H1 (cell line): ENCODE measurements around the gene HSH2D. TPM values are rescaled to one million over a fixed set of nuclear protein-coding genes. Genes with fewer than 3 reads are reported as not detected.

Experiments used
- CTCF ChIA-PET: fragments of 300-600 bp; sonication (Branson Sonifier 250); formaldehyde crosslinking; loops from one replicate; lab custom pipeline; 2021; ENCODE audit not compliant: partially characterized antibody; lab: Charles Lee
- POLR2A ChIA-PET: fragments of 300-600 bp; sonication (Branson Sonifier 250); formaldehyde crosslinking; loops from one replicate; lab custom pipeline; 2021; ENCODE audit warnings: inconsistent platforms; ENCODE audit not compliant: partially characterized antibody; lab: Charles Lee
- DNase-seq, 2 experiments: peaks; one replicate each; pipeline versions ENCODE4 v3.0.0 to v3.0.0-alpha.2; 2010 to 2022; ENCODE audit warnings: low spot score in 2 of 2, low read depth in 1 of 2, mixed read lengths in 1 of 2
- FAIRE-seq: peaks from 2 replicates; lab custom pipeline; 2011; peaks lifted over from hg19 to GRCh38; lab: Jason Lieb, UNC
- H2AFZ ChIP-seq: 2 replicates; pipeline ENCODE4 v1.8.1; 2012; ENCODE audit warnings: low read length, inconsistent platforms
- H2AK5ac ChIP-seq: 2 replicates; pipeline ENCODE4 v1.6.1; 2013; ENCODE audit warnings: low read depth, low read length
- H2BK120ac ChIP-seq: replicated peaks from 2 replicates; pipeline ENCODE3; 2013; ENCODE audit warnings: low read depth, low read length, inconsistent platforms
- H2BK12ac ChIP-seq: 2 replicates; pipeline ENCODE4 v1.6.1; 2013; ENCODE audit warnings: low read depth, low read length
- H2BK15ac ChIP-seq: 2 replicates; pipeline ENCODE4 v1.6.1; 2013; ENCODE audit warnings: low read length
- H2BK20ac ChIP-seq: 2 replicates; pipeline ENCODE4 v1.6.1; 2013; ENCODE audit warnings: low read length
- H2BK5ac ChIP-seq: 2 replicates; pipeline ENCODE4 v1.6.1; 2013; ENCODE audit warnings: low read depth, low read length
- H3K14ac ChIP-seq: 2 replicates; pipeline ENCODE4 v1.6.1; 2013; ENCODE audit warnings: inconsistent platforms; ENCODE audit not compliant: insufficient read length
- H3K18ac ChIP-seq: 2 replicates; pipeline ENCODE4 v1.6.1; 2013; ENCODE audit warnings: low read length; ENCODE audit errors: extremely low read depth
- H3K23ac ChIP-seq: 2 replicates; pipeline ENCODE4 v1.6.1; 2013; ENCODE audit warnings: inconsistent platforms; ENCODE audit not compliant: insufficient read length
- H3K23me2 ChIP-seq: 2 replicates; pipeline ENCODE4 v1.6.1; 2013; ENCODE audit warnings: low read depth, low read length
- H3K27ac ChIP-seq: 2 replicates; pipeline ENCODE4 v1.6.1; 2011; ENCODE audit warnings: low read depth, low read length, inconsistent platforms
- H3K27me3 ChIP-seq, 4 experiments: replicated peaks in 1 of 4; 1 replicate in 1 of 4; 2 replicates in 3 of 4; pipeline versions ENCODE4 v1.6.1 to v1.8.1; 2011 to 2013; ENCODE audit warnings: low read length in 3 of 4, mild to moderate bottlenecking in 3 of 4, inconsistent platforms in 2 of 4, mixed read lengths in 2 of 4, moderate library complexity in 1 of 4; ENCODE audit not compliant: control insufficient read depth in 3 of 4, insufficient read depth in 3 of 4; ENCODE audit errors: extremely low read depth in 1 of 4
- H3K36me3 ChIP-seq, 4 experiments: 2 replicates each; pipeline versions ENCODE4 v1.6.1 to v1.8.1; 2011 to 2013; ENCODE audit warnings: mild to moderate bottlenecking in 4 of 4, low read length in 3 of 4, moderate library complexity in 2 of 4, control low read depth in 1 of 4, inconsistent platforms in 1 of 4; ENCODE audit not compliant: insufficient read depth in 4 of 4, control insufficient read depth in 2 of 4
- H3K4ac ChIP-seq: replicated peaks from 2 replicates; pipeline ENCODE3; 2013; ENCODE audit warnings: low read length, low read depth, mixed read lengths, inconsistent platforms; ENCODE audit not compliant: insufficient read length
- H3K4me1 ChIP-seq, 4 experiments: replicated peaks in 1 of 4; 1 replicate in 1 of 4; 2 replicates in 3 of 4; pipeline versions ENCODE4 v1.6.1 to v1.8.1; 2011 to 2013; ENCODE audit warnings: low read length in 3 of 4, inconsistent platforms in 2 of 4, mixed read lengths in 1 of 4; ENCODE audit not compliant: insufficient read depth in 4 of 4, control insufficient read depth in 3 of 4
- H3K4me2 ChIP-seq, 2 experiments: 2 replicates each; pipeline versions ENCODE4 v1.6.1 to v1.8.1; 2011 to 2013; ENCODE audit warnings: low read depth in 2 of 2, low read length in 2 of 2, control low read depth in 1 of 2, inconsistent platforms in 1 of 2, mild to moderate bottlenecking in 1 of 2; ENCODE audit not compliant: insufficient read depth in 1 of 2
- H3K4me3 ChIP-seq, 4 experiments: fragments of 200-600, 300-600 bp in 1 of 4; sonication (generic), shearing (Covaris generic), sonication (Bioruptor Twin) in 1 of 4; 2 replicates each; pipeline versions ENCODE4 v1.5.1 to v1.8.1; 2011 to 2016; ENCODE audit warnings: low read length in 4 of 4, low read depth in 3 of 4, control low read depth in 2 of 4, inconsistent platforms in 2 of 4, mild to moderate bottlenecking in 2 of 4, mixed read lengths in 1 of 4, moderate library complexity in 1 of 4; ENCODE audit not compliant: insufficient read depth in 2 of 4; ENCODE audit errors: extremely low read depth in 1 of 4
- H3K56ac ChIP-seq: replicated peaks from 2 replicates; pipeline ENCODE3; 2013; ENCODE audit warnings: low read depth, mild to moderate bottlenecking, mixed read lengths, low read length, inconsistent platforms; ENCODE audit not compliant: insufficient read length
- H3K79me1 ChIP-seq: 2 replicates; pipeline ENCODE4 v1.6.1; 2013; ENCODE audit warnings: low read depth, low read length, control low read depth
- H3K79me2 ChIP-seq, 2 experiments: 2 replicates each; pipeline versions ENCODE4 v1.6.1 to v1.8.1; 2012 to 2013; ENCODE audit warnings: low read length in 2 of 2, mild to moderate bottlenecking in 2 of 2, inconsistent platforms in 1 of 2; ENCODE audit not compliant: insufficient read depth in 2 of 2, control insufficient read depth in 1 of 2
- H3K9ac ChIP-seq, 4 experiments: replicated peaks in 1 of 4; 1 replicate in 1 of 4; 2 replicates in 3 of 4; pipeline versions ENCODE4 v1.6.1 to v1.8.1; 2011 to 2013; ENCODE audit warnings: low read depth in 3 of 4, low read length in 3 of 4, control low read depth in 2 of 4, mild to moderate bottlenecking in 2 of 4, moderate library complexity in 2 of 4, inconsistent platforms in 1 of 4; ENCODE audit errors: extremely low read depth in 1 of 4
- H3K9me3 ChIP-seq, 2 experiments: 2 replicates each; pipeline versions ENCODE4 v1.6.1 to v1.8.1; 2012 to 2013; ENCODE audit warnings: mild to moderate bottlenecking in 2 of 2, moderate library complexity in 2 of 2, control low read depth in 1 of 2, inconsistent platforms in 1 of 2, low read depth in 1 of 2, low read length in 1 of 2, mixed read lengths in 1 of 2; ENCODE audit not compliant: insufficient read depth in 2 of 2
- H4K20me1 ChIP-seq, 2 experiments: replicated peaks in 1 of 2; 2 replicates each; pipeline versions ENCODE3 to v1.8.1; 2011 to 2013; ENCODE audit warnings: inconsistent platforms in 2 of 2, low read length in 2 of 2, mild to moderate bottlenecking in 1 of 2; ENCODE audit not compliant: insufficient read depth in 2 of 2, control insufficient read depth in 1 of 2
- H4K5ac ChIP-seq: 2 replicates; pipeline ENCODE4 v1.6.1; 2013; ENCODE audit warnings: low read length, low read depth, mixed read lengths, inconsistent platforms; ENCODE audit not compliant: insufficient read length
- H4K8ac ChIP-seq: 2 replicates; pipeline ENCODE4 v1.8.0; 2013; ENCODE audit warnings: mild to moderate bottlenecking, moderate library complexity, low read length, inconsistent platforms; ENCODE audit not compliant: insufficient read depth; ENCODE audit errors: extremely low read depth
- H4K91ac ChIP-seq: replicated peaks from 2 replicates; pipeline ENCODE3; 2013; ENCODE audit warnings: low read length, mixed read lengths, inconsistent platforms; ENCODE audit not compliant: insufficient read length
- BACH1 ChIP-seq: IDR thresholded peaks from 2 replicates; pipeline ENCODE4 v1.6.1; 2012; ENCODE audit warnings: low read length, improper control_type of control experiment
- BCL11A ChIP-seq, 2 experiments: IDR thresholded peaks; one replicate each; pipeline ENCODE4 v1.6.1; 2011; ENCODE audit warnings: low read depth in 2 of 2, low read length in 2 of 2, mild to moderate bottlenecking in 2 of 2
- CREB1 ChIP-seq: IDR thresholded peaks from 2 replicates; pipeline ENCODE4 v1.6.1; 2012; ENCODE audit warnings: inconsistent platforms
- HDAC2 ChIP-seq, 2 experiments: fragments of 300-600 bp in 1 of 2; sonication (generic) in 1 of 2; IDR thresholded peaks; 2 replicates each; pipeline ENCODE4 v1.6.1; 2011 to 2012; ENCODE audit warnings: low read depth in 2 of 2, low read length in 2 of 2, mild to moderate bottlenecking in 2 of 2, moderate library complexity in 2 of 2, borderline replicate concordance in 1 of 2, inconsistent platforms in 1 of 2
- JUN ChIP-seq: IDR thresholded peaks from 2 replicates; pipeline ENCODE4 v1.6.1; 2011; ENCODE audit warnings: low read depth, mild to moderate bottlenecking, improper control_type of control experiment, low read length
- KDM1A ChIP-seq: fragments of 200-600, 300-600 bp; sonication (generic); IDR thresholded peaks from 2 replicates; pipeline ENCODE4 v1.7.1; 2016; ENCODE audit warnings: mild to moderate bottlenecking, low read length, borderline replicate concordance
- NANOG ChIP-seq: IDR thresholded peaks from 2 replicates; pipeline ENCODE4 v1.6.1; 2011; ENCODE audit warnings: low read length, low read depth, mild to moderate bottlenecking, inconsistent platforms; ENCODE audit not compliant: insufficient read depth, poor library complexity, severe bottlenecking
- POLR2AphosphoS5 ChIP-seq: IDR thresholded peaks from 2 replicates; pipeline ENCODE4 v1.6.1; 2011; ENCODE audit warnings: low read depth, low read length
- RBBP5 ChIP-seq: IDR thresholded peaks from 2 replicates; pipeline ENCODE4 v1.7.1; 2012; ENCODE audit warnings: low read depth, mild to moderate bottlenecking, inconsistent platforms, low read length, moderate library complexity, borderline replicate concordance
- RNF2 ChIP-seq: fragments of 200-900, 300-1000 bp; sonication (generic); IDR thresholded peaks from 2 replicates; pipeline ENCODE4 v1.7.1; 2016; ENCODE audit warnings: borderline replicate concordance, low read depth, mild to moderate bottlenecking, antibody characterized with exemption, low read length; ENCODE audit not compliant: poor library complexity, severe bottlenecking; ENCODE audit errors: missing control alignments
- SIN3A ChIP-seq, 2 experiments: IDR thresholded peaks in 1 of 2; conservative IDR thresholded peaks in 1 of 2; 2 replicates each; pipeline ENCODE4 v1.6.1; 2011 to 2012; ENCODE audit warnings: low read length in 2 of 2, improper control_type of control experiment in 1 of 2, low read depth in 1 of 2, mild to moderate bottlenecking in 1 of 2
- SIRT6 ChIP-seq: IDR thresholded peaks from one replicate; pipeline ENCODE4 v1.7.1; 2012; ENCODE audit warnings: low read length, inconsistent platforms
- SIX5 ChIP-seq: IDR thresholded peaks from 2 replicates; pipeline ENCODE4 v1.6.1; 2011; ENCODE audit warnings: mild to moderate bottlenecking, low read depth, low read length
- SP2 ChIP-seq: IDR thresholded peaks from 2 replicates; pipeline ENCODE4 v1.6.1; 2012; ENCODE audit warnings: mild to moderate bottlenecking, low read length, inconsistent platforms
- WGBS, 2 experiments: shearing (Covaris generic) in 1 of 2; methylation state at CpG; one replicate each; pipeline versions ENCODE4 v1.1.6 to v1.1.7; 2013 to 2015; ENCODE audit warnings: low lambda C conversion rate in 2 of 2, mixed read lengths in 2 of 2, inconsistent platforms in 1 of 2, low coverage in 1 of 2, missing lambda C conversion rate in 1 of 2; ENCODE audit not compliant: insufficient replicate concordance in 2 of 2, insufficient coverage in 1 of 2, insufficient read length in 1 of 2; ENCODE audit errors: extremely low coverage in 1 of 2, missing lambda C conversion rate in 1 of 2; 5-methylcytosine and 5-hydroxymethylcytosine counted together
- polyA plus RNA-seq, 7 experiments: library from polyadenylated mRNA; depleted of rRNA in 3 of 7; stranded (reverse) in 5 of 7; unstranded in 2 of 7; fragments of >200 nt in 5 of 7; fragments of 200-250 nt in 2 of 7; gene quantifications; 1 replicate in 5 of 7; 2 replicates in 1 of 7; 4 replicates in 1 of 7; pipeline versions ENCODE4 v1.2.1 to v1.2.3, GENCODE V29; 2011 to 2013; ENCODE audit warnings: missing spikeins in 2 of 7, mixed read lengths in 2 of 7
- total RNA-seq: library from RNA; stranded (reverse); fragmentation: NEBNext Ultra II Directional; extraction: Animal tissue kit (Norgen Biotek cat#: 25700); gene quantifications from 2 replicates; pipeline ENCODE4 v1.2.1, GENCODE V29; 2021

The HSH2D gene
- total and polyA plus RNA-seq, 2 of the 8 experiments (the other 6 are each of a cell fraction or from before 2014, with no cell fraction given) = 0.67 to 1.6 TPM

DNA sequence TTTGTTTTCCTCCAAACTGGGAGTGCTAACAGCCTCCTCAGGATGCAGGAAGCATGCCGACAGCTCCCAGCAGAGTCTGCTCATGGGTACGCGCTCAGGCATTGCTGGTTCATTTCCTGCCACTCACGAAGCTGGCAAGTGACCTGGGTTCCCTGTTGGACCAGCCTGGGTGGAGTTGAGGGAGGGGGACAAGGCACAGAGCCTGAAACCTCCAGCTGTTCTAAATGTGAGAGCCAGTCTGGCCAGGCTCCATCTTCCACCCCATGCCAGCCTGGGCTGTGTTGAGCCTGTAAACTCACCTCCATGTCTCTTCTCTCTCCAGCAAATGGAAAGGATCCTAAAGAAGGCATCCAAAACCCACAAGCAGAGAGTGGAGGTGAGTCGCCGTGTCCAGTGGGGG lies 46.7 kb downstream of the HSH2D start:
- no peak overlapping the region for H3K27ac ChIP-seq
- no peak for FAIRE-seq
- no peak overlapping the region for H3K23ac ChIP-seq
- peaks cover 7 to 34% (median 18%) of the 10 kb centered on the region in 4 experiments for H3K36me3 ChIP-seq
- no peak overlapping the region for H3K14ac ChIP-seq
- peaks cover 4 to 9% of the 10 kb centered on the region in 2 experiments for H4K20me1 ChIP-seq
- no peak overlapping the region for H2BK12ac ChIP-seq
- no peak overlapping the region for H2BK5ac ChIP-seq
- H2BK20ac ChIP-seq = no peak overlapping the region
- no peak overlapping the region for H3K9ac ChIP-seq
- H3K4ac ChIP-seq = no peak overlapping the region
- H2AK5ac ChIP-seq = no peak overlapping the region
- WGBS, 2 experiments = 99% methylated on average over 6 of the region's 6 CpGs; no CpG with 5 or more reads in 1 of the 2 experiments
- H4K5ac ChIP-seq = no peak overlapping the region
- ChIA-PET POLR2A (interaction anchor here (0.5 kb wide), 1 partner anchor 304 kb away, joined by 3 read pairs; no protein-coding TSS in a partner anchor), CTCF (interaction anchor here (1.3 to 2.0 kb wide), 3 partner anchors 126 to 148 kb away, joined by 3 to 4 read pairs (median 4); no protein-coding TSS in a partner anchor)
- H2AFZ ChIP-seq = no peak overlapping the region
- no peak for DNase-seq
- H3K79me1 ChIP-seq = peaks cover 10% of the 10 kb centered on the region
- H3K4me2 ChIP-seq = no peak overlapping the region
- H3K4me3 ChIP-seq = no peak overlapping the region
- H4K91ac ChIP-seq = no peak overlapping the region
- no peak overlapping the region for H3K18ac ChIP-seq
- no peak overlapping the region; the same call in 1 of the 2 replicates for H4K8ac ChIP-seq
- no peaks in the 10 kb centered on the region for H3K9me3 ChIP-seq
- H3K56ac ChIP-seq = no peak overlapping the region
- H3K23me2 ChIP-seq = peaks cover 3% of the 10 kb centered on the region; the same call in 1 of the 2 replicates
- H3K4me1 ChIP-seq = peaks cover 0 to 2% (median 0%) of the 10 kb centered on the region in 4 experiments; a peak in 1 of 7 replicates
- no peaks in the 10 kb centered on the region for H3K27me3 ChIP-seq
- H2BK15ac ChIP-seq = no peak overlapping the region
- H2BK120ac ChIP-seq = no peak overlapping the region
- H3K79me2 ChIP-seq = peaks cover 0 to 18% of the 10 kb centered on the region in 2 experiments; a peak in 3 of 4 replicates
- TF ChIP-seq RBBP5 (no peak), SIN3A (conservative IDR thresholded peaks at IDR 0.05 in 1 of 2, IDR thresholded peaks at IDR 0.05 in 1 of 2; ENCODE audit: low read depth in 1 of 2, low read length in 2 of 2) (no peak), SIX5 (no peak), JUN (no peak), POLR2AphosphoS5 (no peak), KDM1A (no peak), SIRT6 (no peak), RNF2 (no peak), CREB1 (no peak), NANOG (no peak), SP2 (no peak), BCL11A (IDR thresholded peaks at IDR 0.05; ENCODE audit: low read depth in 2 of 2, low read length in 2 of 2) (no peak), BACH1 (no peak), HDAC2 (IDR thresholded peaks at IDR 0.05; ENCODE audit: borderline replicate concordance in 1 of 2, low read depth in 2 of 2, low read length in 2 of 2) (no peak)
